GM19328 (cell line): ENCODE results near the gene TIMM17B.

Experiments
- ATAC-seq: cut with Tn5 transposase; IDR thresholded peaks from one replicate; pipeline ENCODE4 v1.9.1; 2021; ENCODE audit warnings: mild to moderate bottlenecking, moderate library complexity; ENCODE audit not compliant: unreplicated experiment

Gene TIMM17B

DNA sequence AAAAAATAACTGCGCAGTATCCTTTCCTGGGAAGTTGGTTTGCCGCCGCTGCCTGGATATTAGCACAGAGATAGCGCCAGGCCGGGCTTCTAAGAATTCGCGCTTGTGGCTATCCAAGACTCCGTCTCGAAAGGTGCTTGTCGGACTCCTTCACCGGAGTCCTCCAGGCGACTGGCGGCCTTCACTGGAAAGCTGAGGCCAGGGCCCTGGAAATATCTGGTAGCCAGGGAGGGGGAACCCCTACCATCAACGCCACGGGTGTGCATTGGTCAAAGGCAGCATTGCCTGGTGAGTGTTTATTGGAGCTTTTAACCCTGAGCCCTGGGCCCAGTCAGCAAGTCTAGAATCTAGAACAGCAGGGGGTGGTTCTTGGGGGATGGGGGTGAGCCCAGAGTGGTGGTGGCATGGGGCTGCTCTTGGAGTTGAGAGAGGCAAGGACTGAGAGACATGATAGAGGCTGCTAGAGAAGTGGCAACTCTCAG is 21.8 kb upstream of the TIMM17B start:
- no peak for ATAC-seq

DNA sequence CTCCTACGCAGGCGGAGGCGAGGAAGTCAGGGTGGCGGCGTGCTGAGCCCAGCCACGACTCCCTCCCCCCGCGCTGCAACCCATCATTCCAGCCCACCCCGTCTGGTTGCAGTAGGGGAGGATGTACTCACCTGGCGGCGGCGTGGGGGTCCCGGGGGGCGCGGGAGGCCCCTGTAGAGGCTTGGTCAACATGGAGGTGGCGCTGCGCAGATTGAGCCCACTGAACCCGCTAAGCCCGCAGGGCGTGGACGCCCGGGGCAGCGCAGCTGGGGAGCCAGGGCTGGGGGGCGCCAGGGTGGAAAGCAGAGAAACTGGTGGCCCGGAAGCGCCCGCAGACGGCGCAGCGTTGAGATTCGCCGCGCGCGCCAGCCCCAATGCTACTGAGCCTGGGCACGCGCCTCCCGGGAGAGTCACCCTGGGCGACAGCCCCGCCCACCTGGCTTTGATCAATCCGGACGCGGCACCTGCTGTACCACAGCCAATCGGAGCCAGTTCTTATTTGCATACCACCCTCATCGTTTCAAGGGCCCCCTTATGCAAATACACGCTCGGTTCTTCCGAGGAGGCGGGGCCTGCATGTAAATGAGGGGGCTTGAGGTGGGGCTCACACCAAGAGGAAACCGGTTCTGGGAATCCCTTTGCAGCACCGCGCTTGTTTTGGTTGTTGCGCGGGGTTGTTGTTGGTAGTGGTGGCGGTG is 21.2 kb upstream of the TIMM17B start, which contains the start of gene PIM2:
TSS of gene PIM2 (minus strand) at position 382 of the 698 bp plus-strand sequence. CDS start at position 192, 190 bp downstream.
- ATAC-seq: peak; percentile 76

DNA sequence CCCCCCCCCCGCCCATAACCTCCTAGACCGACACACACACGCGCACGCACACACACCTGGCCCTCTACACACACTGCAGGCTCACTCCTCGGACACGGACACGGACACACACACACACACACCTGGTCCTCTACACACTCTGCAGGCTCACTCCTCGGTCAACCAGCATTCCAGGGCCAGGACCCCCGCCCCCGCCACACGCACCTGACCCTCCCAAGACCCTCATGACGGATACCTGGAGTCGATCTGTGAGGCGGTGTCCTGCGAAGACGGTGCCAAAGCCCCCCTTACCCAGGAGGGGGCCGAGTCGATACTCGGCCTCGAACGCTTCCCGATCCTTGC is 20.7 kb upstream of the TIMM17B start:
- ATAC-seq: no peak

DNA sequence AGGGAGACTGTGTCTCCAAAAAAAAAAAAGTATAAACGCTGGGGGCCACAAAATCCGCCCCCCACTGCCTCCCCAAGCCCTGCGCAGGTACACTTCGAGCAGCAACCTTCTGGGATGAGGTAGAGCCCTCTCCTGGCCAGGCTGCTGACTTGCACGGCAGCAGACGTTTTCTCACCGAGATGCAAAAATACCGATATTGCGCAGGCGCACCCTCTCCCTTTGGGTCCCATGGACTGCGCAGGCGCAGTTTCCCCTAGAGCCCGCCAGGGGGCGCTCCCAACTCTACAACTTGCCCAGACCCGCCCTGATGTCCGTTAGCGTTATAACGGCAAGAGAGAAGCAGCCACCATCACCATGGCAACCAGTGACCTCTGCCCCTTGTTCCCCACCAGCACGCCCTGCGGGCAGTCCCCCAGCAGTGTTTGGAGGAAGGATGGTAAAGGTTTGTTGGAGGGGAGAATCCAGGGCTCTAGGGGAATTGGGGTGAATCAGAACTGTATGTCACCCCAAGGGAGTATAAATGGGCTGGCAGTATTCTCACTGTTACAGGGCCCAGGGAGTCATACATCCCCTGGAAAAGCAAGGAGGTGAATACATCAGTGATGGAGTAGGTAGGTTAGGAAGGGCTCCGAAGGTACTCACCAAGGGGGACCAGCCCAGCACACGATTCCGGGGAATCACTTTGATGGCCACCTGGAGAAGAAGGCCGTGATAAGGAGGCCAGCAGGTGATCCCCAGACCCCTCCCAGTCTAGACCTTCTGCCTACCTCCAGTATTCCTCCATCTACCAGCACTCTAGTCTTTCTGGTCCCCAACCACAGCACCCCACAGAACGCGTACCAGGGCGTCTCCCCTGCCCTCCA is 19.8 kb upstream of the TIMM17B start:
- no peak for ATAC-seq

DNA sequence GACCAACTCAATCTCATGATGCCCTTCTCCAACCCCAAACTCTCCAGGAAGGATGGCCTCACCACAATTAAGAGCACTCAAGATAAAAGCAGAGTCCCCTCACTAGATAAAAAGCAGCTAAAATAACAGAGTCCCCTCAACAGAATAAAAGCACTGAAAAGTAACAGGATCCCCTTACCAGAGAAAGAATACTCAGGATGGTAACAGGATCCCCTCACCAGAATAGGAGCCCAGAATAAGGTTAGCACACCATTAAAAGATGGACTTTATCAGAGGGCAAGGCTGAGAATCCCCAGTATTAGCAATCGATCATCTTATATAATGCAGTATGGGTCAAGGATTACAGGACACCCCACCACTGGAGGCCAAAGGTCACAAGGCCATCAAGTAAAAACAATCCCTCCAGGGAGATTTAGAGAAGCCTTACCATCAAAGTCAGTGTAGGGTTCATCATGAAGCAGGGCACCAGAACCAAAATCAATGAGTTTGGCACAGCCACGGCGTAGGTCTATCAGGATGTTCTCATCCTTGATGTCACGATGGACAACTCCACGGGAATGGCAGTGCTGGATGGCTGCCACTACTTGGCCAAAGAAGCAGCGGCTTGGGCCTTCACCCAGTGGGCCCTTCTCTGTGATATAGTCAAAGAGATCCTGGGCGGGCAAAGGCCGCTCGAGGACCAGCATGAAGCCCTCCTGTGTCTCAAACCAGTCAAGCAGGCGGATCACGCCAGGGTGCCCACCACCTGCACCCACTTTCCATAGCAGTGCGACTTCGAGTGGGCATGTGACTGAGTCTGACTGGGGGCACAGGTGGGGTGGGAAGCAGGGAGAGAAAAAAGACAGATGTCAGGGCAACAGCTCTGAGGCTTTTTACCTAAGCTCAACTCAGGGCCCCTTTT is 17.3 kb upstream of the TIMM17B start:
- ATAC-seq: no peak

DNA sequence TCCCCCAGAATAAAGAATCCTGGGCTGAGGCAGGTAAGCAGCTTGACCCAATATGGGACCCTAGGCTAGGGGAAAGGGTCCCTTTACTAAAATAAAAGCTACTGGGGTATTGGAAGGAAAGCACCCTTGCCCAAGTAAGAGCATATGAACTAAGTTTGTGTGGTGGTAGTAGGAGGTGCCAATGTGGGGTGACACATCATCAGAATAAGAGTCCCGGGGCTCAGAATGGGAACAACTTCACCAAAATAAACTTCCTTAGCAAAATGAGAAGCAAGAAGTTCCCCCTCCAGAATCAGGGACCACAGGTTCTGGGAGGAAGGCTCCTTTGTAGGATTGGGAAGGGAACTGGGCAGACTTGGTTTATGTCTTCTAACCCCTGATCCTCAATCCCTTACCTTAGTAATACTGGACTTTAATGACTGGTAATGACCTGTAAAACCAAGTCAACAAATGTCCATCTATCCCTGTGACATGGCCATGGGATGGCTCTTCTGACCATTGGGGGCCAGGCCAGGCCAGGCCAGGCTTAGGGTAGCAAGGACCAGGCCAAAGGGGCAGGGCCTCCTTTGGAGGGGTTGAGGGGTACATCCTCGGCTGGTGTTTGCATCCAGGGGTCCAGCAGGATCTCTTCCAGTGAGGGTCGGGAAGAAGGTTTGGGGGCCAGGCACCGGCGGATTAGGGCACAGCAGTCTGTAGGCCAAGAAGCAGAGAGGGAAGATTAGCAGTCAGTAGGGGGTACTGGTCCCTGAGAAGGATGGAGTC is 16.2 kb upstream of the TIMM17B start:
- no peak for ATAC-seq

DNA sequence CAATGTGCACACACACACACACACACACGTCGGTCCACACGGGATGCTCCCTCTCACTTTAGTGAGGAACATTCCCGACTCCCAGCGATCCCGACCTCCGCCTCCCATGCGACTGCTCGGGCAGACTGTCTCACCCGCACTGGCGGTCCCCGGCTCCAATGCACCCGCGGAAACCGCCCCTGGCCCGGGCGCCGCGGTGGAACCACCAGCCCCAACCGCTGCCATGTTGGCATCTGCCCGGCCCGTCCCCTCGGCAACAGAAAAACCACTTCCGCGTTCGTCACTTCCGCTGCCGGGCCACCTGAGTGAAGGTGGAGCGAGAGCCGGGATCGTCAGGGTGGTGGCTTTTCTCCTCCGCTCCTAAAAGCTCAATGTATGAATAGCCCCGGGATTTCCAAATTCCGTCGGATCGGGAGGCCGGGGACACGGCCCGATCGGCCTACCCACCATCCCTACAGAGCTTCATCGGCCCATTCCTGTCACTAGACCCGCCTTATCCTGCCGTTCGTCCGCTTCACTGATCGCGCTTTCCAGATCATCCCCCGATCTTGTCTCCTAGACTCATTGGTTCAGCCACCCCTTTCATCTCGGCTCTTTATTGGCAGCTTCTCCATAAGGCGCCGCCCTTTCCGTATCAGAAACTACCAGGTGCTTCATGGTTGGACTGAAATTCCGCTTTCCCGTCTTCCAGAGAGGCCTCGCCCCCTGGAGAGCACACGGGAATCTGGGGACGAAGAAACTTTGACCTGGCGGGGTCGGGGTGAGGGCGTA is 14.0 kb upstream of the TIMM17B start, which contains the start of gene SLC35A2:
TSS of gene SLC35A2 (minus strand) at position 235 of the 771 bp plus-strand sequence. CDS start at position 225, 10 bp downstream.
- ATAC-seq: peak; percentile 53

DNA sequence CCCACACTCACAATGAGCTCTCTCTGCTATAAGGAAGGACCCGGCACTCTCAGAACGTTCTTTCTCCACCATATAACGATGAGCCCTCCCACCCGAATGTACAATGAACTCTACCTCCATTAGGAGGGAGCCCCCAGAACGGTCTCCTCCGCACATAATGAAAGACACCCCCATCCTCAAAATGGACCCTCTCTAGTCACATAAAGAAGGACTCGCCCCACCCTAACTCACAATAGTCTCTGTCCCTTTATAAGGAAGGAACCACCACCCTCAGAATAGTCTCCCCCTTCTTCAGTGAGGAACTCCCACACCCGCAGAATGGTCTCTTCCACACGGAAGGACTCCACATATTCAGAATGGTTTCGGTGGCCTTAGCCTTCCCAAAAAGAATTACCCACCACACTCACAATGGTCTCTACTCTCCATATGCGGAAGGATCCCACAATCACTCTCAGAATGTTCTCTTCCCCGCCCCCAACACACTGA is 13.4 kb upstream of the TIMM17B start:
- ATAC-seq: no peak

DNA sequence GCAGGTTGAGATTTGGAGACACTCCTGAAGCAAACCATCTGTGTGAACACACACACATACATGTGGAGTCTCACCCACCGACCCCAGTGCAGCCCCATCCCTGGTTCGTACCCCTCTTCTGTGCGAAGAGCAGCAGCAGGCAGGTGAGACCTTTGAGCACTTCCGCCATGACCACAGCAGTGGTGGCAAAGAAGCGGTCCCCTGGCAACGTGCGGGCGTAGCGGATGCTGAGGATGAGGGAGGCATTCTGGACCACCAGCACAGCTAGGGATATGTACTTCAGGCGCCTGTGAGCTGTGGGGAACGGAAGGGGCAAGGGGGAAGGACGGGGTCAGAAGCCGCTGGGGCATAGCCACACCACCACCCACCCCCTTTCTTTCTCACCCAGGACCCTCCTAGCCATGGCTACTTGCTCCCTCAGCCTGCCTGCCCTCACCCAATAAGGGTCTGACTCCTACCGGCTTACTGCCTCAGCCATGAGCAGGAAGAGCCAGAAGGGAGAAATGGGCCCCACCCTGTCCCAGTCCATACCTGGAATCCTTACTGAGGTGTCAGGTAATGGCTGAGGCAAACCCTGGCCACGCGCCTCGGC is 12.2 kb upstream of the TIMM17B start:
- ATAC-seq: no peak

DNA sequence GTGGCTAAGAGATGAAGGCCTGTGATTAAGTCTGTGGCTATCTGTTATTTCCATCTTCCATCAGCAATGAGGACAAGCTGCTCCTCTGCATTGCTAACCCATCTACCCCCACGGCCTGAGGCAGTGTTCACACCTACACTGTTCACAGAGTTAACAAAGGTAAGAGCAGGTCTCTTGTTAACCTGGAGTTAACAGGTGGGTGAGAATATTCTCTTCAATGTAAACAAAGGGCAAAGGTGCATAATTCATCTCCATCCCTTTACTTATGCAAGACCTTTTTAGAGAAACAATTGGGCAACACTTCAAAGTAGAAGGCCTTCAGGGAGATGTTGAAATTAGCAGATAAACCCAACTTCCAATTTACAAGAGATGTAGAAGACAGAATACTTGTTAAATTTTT is 11.0 kb upstream of the TIMM17B start:
- ATAC-seq: no peak

DNA sequence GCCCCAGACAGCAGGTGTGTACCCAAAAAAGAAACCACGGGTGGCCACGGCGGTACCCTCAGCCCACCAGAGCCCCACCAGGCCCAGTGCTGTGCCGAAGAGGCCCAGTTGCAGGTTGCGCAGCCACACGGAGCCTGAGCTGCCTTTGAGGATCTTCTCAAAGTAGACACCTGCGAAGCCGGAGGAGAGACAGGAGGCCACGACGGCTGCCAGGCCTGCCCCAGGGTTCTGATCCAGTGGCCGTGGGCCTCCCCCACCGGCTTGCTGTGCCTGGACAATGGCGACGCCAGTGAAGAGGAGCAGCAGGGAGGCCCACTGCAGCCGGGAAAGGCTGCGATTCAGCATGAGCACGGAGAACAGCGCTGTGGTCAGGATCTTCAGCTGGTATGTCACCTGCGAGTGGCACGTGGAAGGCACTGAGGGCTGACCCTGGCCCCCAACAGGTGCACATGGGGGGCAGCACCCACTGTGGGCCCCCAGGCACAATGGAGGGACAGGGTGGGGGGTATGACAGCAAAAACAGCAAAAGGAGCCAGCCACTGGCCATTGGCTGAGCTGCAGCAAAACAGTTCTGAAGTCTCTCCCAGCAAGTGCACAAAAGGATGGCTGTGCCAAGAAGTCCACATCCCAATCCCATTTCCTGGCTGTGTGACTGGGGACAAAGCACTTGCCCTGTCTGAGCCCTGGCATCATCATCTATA is 7.7 kb upstream of the TIMM17B start:
- ATAC-seq: no peak

DNA sequence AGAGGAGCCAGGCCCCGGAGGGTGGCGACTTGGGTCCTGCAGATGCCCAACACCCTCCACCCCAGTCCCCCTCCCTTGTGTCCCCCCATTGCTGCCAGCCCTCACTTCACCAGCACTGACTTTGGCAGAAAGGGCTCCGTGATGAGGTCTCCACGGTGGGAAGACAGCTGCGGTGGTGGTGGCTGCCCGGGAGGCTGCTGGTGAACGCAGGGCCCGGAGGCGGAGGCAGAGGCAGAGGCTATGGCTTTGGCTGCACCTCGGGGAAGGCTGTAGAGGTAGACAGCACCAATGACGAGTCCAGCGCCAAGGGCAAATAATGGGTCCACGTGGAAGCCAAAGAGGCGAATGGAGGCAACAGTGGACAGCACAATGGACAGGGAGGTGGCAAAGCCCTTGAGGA is 7.1 kb upstream of the TIMM17B start:
- no peak for ATAC-seq

DNA sequence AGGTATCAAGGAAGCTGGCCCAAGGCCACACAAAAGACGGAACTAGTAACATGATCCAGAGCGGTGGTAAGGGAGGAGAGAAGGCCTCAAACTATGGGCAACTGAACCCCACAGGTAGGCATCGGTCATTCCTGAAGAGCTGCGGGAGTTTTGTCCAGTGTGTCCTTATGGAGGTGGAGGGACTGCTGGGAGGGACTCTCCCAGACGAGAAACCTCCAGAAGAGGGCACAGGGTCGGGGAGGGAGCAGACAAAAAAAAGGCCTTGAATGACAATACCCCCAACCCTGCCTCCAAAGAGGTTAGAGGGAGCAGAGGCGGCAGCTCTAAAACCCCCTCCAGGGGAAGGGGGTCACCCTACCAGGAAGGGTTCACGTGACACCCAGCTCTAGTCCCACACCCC is 6.6 kb upstream of the TIMM17B start:
- ATAC-seq: no peak

DNA sequence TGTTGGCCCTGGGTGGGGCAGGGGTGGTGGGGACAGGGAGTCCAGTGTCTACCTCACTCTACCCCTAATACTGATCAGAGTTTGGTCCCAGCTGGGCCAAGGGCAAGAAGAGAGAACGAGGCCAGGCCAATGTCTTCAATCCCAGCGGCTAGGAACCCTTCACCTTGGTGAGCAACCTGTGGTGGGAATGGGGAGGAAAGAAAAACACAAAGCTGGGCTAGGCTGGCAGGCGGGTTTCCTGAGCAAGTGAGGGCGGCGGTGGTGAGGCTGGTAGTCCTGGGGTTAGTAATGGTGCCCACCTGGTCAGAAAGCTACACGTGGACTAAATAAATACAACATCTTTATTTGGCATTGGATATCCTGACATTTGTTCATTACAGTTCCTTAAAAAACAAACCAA is 5.7 kb upstream of the TIMM17B start:
- ATAC-seq: no peak

DNA sequence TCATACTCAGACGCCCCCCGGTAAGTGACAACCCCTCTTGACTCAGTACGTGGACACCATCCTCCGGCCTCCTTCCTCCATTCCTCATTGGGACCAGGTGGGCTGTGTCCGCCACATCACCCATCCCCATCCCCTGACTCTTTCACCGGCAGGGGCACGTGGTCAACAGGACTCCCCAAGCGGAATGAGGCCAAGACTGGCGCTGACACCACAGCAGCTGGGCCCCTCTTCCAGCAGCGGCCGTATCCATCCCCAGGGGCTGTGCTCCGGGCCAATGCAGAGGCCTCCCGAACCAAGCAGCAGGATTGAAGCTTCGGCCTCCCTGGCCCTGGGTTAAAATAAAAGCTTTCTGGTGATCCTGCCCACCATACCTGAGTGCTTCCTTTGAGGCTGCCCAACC is 5.2 kb upstream of the TIMM17B start:
- no peak for ATAC-seq

DNA sequence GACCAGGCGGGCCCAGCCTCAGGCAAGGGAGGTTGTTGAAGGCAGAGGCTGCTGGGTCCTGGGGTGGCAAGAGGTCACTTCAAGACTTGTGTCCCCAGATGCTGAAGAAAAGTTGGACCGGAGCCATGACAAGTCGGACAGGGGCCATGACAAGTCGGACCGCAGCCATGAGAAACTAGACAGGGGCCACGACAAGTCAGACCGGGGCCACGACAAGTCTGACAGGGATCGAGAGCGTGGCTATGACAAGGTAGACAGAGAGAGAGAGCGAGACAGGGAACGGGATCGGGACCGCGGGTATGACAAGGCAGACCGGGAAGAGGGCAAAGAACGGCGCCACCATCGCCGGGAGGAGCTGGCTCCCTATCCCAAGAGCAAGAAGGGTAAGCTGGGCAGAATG is 4.6 kb upstream of the TIMM17B start:
- no peak for ATAC-seq

DNA sequence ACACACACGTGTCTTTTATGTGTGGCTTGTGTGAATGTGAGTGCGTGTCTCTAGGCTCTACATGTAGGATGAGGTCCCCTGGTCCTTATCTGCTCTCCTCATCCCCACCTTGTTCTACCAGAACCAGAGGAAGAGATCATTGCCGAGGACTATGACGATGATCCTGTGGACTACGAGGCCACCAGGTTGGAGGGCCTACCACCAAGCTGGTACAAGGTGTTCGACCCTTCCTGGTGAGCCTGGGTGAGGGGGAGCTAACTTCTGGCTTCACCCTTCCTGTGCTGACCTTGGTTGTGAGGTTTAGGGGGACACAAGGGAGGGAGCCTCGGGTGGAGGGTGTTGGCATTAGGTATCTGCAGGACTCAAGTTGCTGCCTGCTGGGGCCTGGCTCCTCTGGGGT is 3.5 kb upstream of the TIMM17B start:
- no peak for ATAC-seq

DNA sequence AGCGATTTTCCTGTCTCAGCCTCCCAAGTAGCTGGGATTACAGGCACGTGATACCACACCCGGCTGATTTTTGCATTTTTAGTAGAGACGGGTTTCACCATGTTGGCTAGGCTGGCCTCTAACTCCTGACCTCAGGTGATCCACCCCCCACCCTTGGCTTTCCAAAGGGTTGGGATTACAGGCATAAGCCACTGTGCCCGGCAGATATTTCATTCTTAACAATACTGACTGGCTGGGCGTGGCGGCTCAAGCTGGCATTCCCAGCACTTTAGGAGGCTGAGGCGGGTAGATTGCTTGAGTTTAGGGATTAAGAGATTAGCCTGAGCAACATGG is 1.5 kb upstream of the TIMM17B start:
- no peak for ATAC-seq
